ENCODE data around the gene PACSIN3. TPM values are rescaled to one million over a fixed set of nuclear protein-coding genes. Genes with fewer than 3 reads are reported as not detected.

PACSIN3 gene
- polyA plus RNA-seq, 1 donor from 2014 or later, result not detected

DNA sequence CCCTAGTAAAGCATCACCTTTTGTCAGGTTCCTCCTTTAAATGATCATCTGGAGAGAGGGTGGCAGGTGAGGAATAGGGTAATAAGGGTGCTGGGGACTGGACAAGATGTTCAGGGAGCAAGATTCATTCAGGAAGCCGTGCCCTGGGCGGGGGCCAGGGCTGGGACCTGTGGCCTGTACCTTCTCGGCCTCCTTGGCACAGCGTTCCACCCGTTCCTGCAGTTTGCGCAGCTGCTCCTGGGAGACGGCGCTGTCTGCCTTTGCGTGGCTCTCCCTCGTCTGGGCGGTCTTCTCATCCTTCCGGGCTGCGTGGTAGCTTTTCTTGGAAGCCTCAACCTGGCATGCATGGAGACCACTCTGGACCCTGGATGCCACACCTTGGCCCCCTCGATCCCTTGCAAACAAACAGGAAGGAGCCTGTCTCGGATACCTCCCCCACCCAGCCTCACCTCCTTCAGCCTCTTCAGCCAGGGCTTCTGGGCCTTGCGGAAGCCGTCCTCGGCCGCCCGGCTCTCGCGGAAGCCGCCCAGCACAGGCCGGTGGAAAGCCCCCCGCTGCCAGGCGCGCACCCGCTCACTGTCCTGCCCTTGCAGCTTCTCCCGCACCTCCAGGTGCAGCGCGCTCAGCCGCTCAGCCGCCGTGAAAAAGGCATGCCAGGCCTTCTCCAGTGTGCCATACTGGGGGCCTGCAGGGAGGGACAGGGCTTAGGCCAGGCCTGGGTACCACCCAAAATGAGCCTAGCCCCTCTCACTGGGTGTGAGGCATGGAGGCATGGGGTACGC, 6.0 kb downstream of the PACSIN3 start:
- Histone ChIP-seq H3K27me3 (ENCODE audit: insufficient read depth, low read depth, low read length) (peaks cover 11% of the 10 kb centered on the region), H3K9ac (ENCODE audit: low read length) (no peak overlapping the region), H3K27ac (ENCODE audit: low read length) (no peak overlapping the region), H3F3A (ENCODE audit: insufficient read depth, low read length, poor library complexity, severe bottlenecking) (no peaks in the 10 kb centered on the region), H3K9me3 (ENCODE audit: low read length) (no peaks in the 10 kb centered on the region), H4K20me1 (ENCODE audit: insufficient read depth) (no peaks in the 10 kb centered on the region), H3K9me2 (ENCODE audit: insufficient read depth, low read length) (no peaks in the 10 kb centered on the region), H3K36me3 (ENCODE audit: insufficient read depth, low read length) (no peaks in the 10 kb centered on the region), H2AFZ (ENCODE audit: low read depth, low read length) (no peak overlapping the region), H3K4me3 (ENCODE audit: low read length) (no peak overlapping the region), H3K4me2 (ENCODE audit: low read length) (no peak overlapping the region), H3K79me2 (replicated peaks; ENCODE audit: insufficient read depth, low read length) (peaks cover 14% of the 10 kb centered on the region)
- TF ChIP-seq TAF1 (IDR thresholded peaks at IDR 0.05; ENCODE audit: low read depth), result no peak
- no peak for TF ChIP-seq SMC3 (conservative IDR thresholded peaks at IDR 0.05; ENCODE audit: poor library complexity)
- TF ChIP-seq EZH2 (IDR thresholded peaks at IDR 0.05; ENCODE audit: borderline replicate concordance, insufficient read depth, low read length, poor library complexity, severe bottlenecking), result no peak
- TF ChIP-seq, protein P1, sequence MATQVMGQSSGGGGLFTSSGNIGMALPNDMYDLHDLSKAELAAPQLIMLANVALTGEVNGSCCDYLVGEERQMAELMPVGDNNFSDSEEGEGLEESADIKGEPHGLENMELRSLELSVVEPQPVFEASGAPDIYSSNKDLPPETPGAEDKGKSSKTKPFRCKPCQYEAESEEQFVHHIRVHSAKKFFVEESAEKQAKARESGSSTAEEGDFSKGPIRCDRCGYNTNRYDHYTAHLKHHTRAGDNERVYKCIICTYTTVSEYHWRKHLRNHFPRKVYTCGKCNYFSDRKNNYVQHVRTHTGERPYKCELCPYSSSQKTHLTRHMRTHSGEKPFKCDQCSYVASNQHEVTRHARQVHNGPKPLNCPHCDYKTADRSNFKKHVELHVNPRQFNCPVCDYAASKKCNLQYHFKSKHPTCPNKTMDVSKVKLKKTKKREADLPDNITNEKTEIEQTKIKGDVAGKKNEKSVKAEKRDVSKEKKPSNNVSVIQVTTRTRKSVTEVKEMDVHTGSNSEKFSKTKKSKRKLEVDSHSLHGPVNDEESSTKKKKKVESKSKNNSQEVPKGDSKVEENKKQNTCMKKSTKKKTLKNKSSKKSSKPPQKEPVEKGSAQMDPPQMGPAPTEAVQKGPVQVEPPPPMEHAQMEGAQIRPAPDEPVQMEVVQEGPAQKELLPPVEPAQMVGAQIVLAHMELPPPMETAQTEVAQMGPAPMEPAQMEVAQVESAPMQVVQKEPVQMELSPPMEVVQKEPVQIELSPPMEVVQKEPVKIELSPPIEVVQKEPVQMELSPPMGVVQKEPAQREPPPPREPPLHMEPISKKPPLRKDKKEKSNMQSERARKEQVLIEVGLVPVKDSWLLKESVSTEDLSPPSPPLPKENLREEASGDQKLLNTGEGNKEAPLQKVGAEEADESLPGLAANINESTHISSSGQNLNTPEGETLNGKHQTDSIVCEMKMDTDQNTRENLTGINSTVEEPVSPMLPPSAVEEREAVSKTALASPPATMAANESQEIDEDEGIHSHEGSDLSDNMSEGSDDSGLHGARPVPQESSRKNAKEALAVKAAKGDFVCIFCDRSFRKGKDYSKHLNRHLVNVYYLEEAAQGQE (IDR thresholded peaks at IDR 0.05; ENCODE audit: borderline replicate concordance), result no peak
- TF ChIP-seq RAD21 (conservative IDR thresholded peaks at IDR 0.05), result no peak
- TF ChIP-seq, protein P2, sequence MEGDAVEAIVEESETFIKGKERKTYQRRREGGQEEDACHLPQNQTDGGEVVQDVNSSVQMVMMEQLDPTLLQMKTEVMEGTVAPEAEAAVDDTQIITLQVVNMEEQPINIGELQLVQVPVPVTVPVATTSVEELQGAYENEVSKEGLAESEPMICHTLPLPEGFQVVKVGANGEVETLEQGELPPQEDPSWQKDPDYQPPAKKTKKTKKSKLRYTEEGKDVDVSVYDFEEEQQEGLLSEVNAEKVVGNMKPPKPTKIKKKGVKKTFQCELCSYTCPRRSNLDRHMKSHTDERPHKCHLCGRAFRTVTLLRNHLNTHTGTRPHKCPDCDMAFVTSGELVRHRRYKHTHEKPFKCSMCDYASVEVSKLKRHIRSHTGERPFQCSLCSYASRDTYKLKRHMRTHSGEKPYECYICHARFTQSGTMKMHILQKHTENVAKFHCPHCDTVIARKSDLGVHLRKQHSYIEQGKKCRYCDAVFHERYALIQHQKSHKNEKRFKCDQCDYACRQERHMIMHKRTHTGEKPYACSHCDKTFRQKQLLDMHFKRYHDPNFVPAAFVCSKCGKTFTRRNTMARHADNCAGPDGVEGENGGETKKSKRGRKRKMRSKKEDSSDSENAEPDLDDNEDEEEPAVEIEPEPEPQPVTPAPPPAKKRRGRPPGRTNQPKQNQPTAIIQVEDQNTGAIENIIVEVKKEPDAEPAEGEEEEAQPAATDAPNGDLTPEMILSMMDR (IDR thresholded peaks at IDR 0.05; ENCODE audit: poor library complexity, severe bottlenecking), result no peak
- TF ChIP-seq POLR2AphosphoS5 (IDR thresholded peaks at IDR 0.05), result no peak
- TF ChIP-seq MXI1 (conservative IDR thresholded peaks at IDR 0.05; ENCODE audit: poor library complexity, severe bottlenecking), result no peak
- TF ChIP-seq EP300 (conservative IDR thresholded peaks at IDR 0.05; ENCODE audit: poor library complexity, severe bottlenecking), result no peak

DNA sequence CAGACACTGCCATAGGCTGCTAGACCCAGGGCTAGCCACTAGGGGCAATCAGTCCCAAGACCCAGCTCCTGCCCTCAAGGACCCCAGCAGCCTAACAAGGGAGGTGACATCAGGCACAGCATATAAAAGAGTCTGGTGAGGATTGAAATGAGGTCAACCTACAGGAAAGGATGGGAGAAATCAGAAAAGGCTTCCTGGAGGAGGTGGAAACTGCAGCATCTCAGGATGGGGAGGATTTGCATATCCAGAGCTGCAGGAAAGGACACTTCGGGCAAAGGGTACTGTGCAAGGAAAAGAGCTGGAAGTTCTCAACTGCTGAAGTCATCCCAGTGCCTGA, 6.6 kb downstream of the PACSIN3 start:
- TF ChIP-seq RAD21 (conservative IDR thresholded peaks at IDR 0.05), result no peak
- TF ChIP-seq EZH2 (IDR thresholded peaks at IDR 0.05; ENCODE audit: borderline replicate concordance, insufficient read depth, low read length, poor library complexity, severe bottlenecking), result no peak
- TF ChIP-seq, protein P1 (IDR thresholded peaks at IDR 0.05; ENCODE audit: borderline replicate concordance), result no peak
- TF ChIP-seq TAF1 (IDR thresholded peaks at IDR 0.05; ENCODE audit: low read depth), result no peak
- TF ChIP-seq EP300 (conservative IDR thresholded peaks at IDR 0.05; ENCODE audit: poor library complexity, severe bottlenecking), result no peak
- TF ChIP-seq SMC3 (conservative IDR thresholded peaks at IDR 0.05; ENCODE audit: poor library complexity), result no peak
- no peak for TF ChIP-seq MXI1 (conservative IDR thresholded peaks at IDR 0.05; ENCODE audit: poor library complexity, severe bottlenecking)
- no peak for TF ChIP-seq POLR2AphosphoS5 (IDR thresholded peaks at IDR 0.05)

More for the DNA sequence above, 6.6 kb downstream of the PACSIN3 start:
- no peaks in the 10 kb centered on the region for H3K9me3 ChIP-seq (ENCODE audit: low read length)
- H3K27me3 ChIP-seq (ENCODE audit: insufficient read depth, low read depth, low read length), result peaks cover 5% of the 10 kb centered on the region
- no peaks in the 10 kb centered on the region for H3K9me2 ChIP-seq (ENCODE audit: insufficient read depth, low read length)
- no peak overlapping the region for H2AFZ ChIP-seq (ENCODE audit: low read depth, low read length)
- H3F3A ChIP-seq (ENCODE audit: insufficient read depth, low read length, poor library complexity, severe bottlenecking), result no peaks in the 10 kb centered on the region
- no peaks in the 10 kb centered on the region for H3K36me3 ChIP-seq (ENCODE audit: insufficient read depth, low read length)
- H3K4me3 ChIP-seq (ENCODE audit: low read length), result no peak overlapping the region
- no peak overlapping the region for H3K27ac ChIP-seq (ENCODE audit: low read length)
- no peaks in the 10 kb centered on the region for H4K20me1 ChIP-seq (ENCODE audit: insufficient read depth)
- no peak overlapping the region for H3K9ac ChIP-seq (ENCODE audit: low read length)
- no peak overlapping the region for H3K4me2 ChIP-seq (ENCODE audit: low read length)
- H3K79me2 ChIP-seq (replicated peaks; ENCODE audit: insufficient read depth, low read length), result peaks cover 20% of the 10 kb centered on the region
